Measurements from ENCODE around the gene CYTH3. TPM values are rescaled to one million over a fixed set of nuclear protein-coding genes. Genes with fewer than 3 reads are reported as not detected.

Gene CYTH3
- total RNA-seq (10 to 100 TPM in 3 of 4 donors, 1 to 10 TPM in 1; 8.9 to 15.0 (median 14.5) TPM), polyA plus RNA-seq (10 to 100 TPM in 1 of 3 donors, 1 to 10 TPM in 2; 6.1 to 13.5 (median 8.6) TPM)
- long read RNA-seq, donor 1, full-length matches to known transcripts: 10 of 14 reads
- long read RNA-seq, donor 1, partial matches to known transcripts: 2 of 14 reads
- long read RNA-seq, donor 1, other reads (novel, unspliced or antisense): 2 of 14 reads
- long read RNA-seq, donor 2, full-length matches to known transcripts: 30 of 49 reads
- long read RNA-seq, donor 2, partial matches to known transcripts: 3 of 49 reads
- long read RNA-seq, donor 2, other reads (novel, unspliced or antisense): 16 of 49 reads

GRCh38 chr7:6272481-6273323 lies at the start of gene CYTH3:
TSS of gene CYTH3 (minus strand) at chr7:6272624. CDS start at chr7:6272507, 117 bp downstream.
- WGBS, 3 donors: 4 to 7% (median 7%) methylated on average over 36 to 67 of the region's 67 CpGs
- DNase-seq: peak; percentile 81 to 90
- ATAC-seq: peak; percentile 95 to 97 (median 96)
- Histone ChIP-seq H3K9me3 (no peaks in the 10 kb centered on the region), H3K4me1 (peaks cover 34% of the 10 kb centered on the region), H3K27ac (peak within 1 kb of the TSS; percentile 81), H3K36me3 (ENCODE audit: insufficient read depth in 1 of 2, low read depth in 1 of 2) (no peaks in the 10 kb centered on the region), H3K27me3 (ENCODE audit: insufficient read depth in 3 of 3, low read length in 2 of 3) (no peaks in the 10 kb centered on the region), H3K4me3 (peak within 1 kb of the TSS; percentile 92)
- intact Hi-C loops (cut with DNase I): loop anchor here (5.0 kb wide), 5 partner anchors 45 to 110 kb away; no protein-coding TSS in a partner anchor
- TF ChIP-seq, protein P1, sequence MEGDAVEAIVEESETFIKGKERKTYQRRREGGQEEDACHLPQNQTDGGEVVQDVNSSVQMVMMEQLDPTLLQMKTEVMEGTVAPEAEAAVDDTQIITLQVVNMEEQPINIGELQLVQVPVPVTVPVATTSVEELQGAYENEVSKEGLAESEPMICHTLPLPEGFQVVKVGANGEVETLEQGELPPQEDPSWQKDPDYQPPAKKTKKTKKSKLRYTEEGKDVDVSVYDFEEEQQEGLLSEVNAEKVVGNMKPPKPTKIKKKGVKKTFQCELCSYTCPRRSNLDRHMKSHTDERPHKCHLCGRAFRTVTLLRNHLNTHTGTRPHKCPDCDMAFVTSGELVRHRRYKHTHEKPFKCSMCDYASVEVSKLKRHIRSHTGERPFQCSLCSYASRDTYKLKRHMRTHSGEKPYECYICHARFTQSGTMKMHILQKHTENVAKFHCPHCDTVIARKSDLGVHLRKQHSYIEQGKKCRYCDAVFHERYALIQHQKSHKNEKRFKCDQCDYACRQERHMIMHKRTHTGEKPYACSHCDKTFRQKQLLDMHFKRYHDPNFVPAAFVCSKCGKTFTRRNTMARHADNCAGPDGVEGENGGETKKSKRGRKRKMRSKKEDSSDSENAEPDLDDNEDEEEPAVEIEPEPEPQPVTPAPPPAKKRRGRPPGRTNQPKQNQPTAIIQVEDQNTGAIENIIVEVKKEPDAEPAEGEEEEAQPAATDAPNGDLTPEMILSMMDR (IDR thresholded peaks at IDR 0.05): no peak

DNA sequence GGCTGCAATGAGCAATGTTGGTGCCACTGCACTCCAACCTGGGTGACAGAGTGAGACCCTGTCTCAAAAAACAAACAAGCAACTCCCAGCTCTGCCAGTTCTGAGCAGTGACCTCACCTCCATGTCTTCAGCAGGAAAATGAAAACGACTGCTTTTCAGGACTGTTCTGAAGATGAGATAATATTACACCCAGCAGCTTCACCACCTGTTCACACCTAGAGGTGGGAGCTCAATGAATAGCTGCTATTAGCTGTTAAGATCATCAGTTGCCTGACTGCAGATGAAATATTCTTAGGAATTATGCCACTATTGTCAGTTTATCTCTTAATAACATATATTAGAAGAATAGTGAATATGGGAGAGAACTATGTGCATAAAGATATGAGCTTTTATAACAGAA lies 48.4 kb upstream of the CYTH3 start:
- ATAC-seq (no peak), DNase-seq (no peak)
- Histone ChIP-seq H3K4me1 (peaks cover 15% of the 10 kb centered on the region), H3K4me3 (no peak overlapping the region), H3K9me3 (no peaks in the 10 kb centered on the region), H3K27ac (no peak overlapping the region), H3K36me3 (ENCODE audit: insufficient read depth in 1 of 2, low read depth in 1 of 2) (no peaks in the 10 kb centered on the region), H3K27me3 (ENCODE audit: insufficient read depth in 3 of 3, low read length in 2 of 3) (no peaks in the 10 kb centered on the region)
- intact Hi-C loops (cut with DNase I): loop anchor here in 1 of 2 donors (10.0 kb wide), 1 partner anchor 326 kb away; no protein-coding TSS in a partner anchor
- WGBS, 3 donors: 7 to 22% (median 15%) methylated on average over 1 of the region's 1 CpG
- TF ChIP-seq, protein P1 (IDR thresholded peaks at IDR 0.05): no peak

DNA sequence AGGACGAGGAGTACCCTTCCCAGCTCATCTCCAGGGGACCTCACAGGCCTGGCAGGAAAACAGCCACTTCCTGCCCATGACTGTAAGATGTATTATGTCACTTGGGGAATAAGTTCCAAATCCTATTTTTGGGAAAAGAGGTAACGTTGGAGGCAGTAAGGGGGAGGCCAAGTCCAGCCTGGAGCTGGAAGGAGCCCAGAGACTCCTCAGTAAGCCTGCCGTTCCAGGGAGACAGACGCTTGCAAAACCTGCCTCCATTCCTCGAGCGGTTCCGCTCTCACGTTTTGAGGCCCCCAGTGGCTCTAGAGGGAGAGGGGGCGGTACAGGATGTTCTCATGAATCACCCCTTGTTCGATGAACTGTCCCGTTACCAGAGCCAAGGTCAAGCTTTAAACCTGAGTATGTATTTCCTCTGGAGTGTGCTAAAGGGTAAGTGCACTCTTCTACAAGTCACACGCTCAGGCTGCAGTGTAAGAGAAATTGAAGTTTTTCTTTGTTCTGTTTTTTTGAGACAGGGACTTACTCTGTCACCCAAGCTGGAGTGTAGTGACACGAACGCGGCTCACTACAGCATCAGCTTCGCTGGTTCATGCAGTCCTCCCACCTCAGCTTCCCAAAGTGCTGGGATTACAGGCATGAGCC lies 45.5 kb upstream of the CYTH3 start:
- peak overlapping the region; percentile 64 for H3K27ac ChIP-seq
- ATAC-seq (peak; percentile 65 to 90 (median 88)), DNase-seq (peak; percentile 86 to 90)
- H3K9me3 ChIP-seq: no peaks in the 10 kb centered on the region
- H3K4me1 ChIP-seq: peaks cover 15% of the 10 kb centered on the region
- WGBS, 3 donors: 28 to 36% (median 31%) methylated on average over 16 of the region's 16 CpGs
- TF ChIP-seq, protein P1 (IDR thresholded peaks at IDR 0.05): no peak
- no peaks in the 10 kb centered on the region for H3K27me3 ChIP-seq (ENCODE audit: insufficient read depth in 3 of 3, low read length in 2 of 3)
- intact Hi-C loops (cut with DNase I): loop anchor here in 1 of 2 donors (5.0 kb wide), 1 partner anchor 46 kb away; the partner anchor contains the start of gene CYTH3
- H3K4me3 ChIP-seq: peak overlapping the region; percentile 19
- no peaks in the 10 kb centered on the region for H3K36me3 ChIP-seq (ENCODE audit: insufficient read depth in 1 of 2, low read depth in 1 of 2)

GRCh38 chr7:6316226-6316625 lies 43.8 kb upstream of the CYTH3 start:
- intact Hi-C loops (cut with DNase I): loop anchor here in 1 of 2 donors (5.0 kb wide), 1 partner anchor 44 kb away; the partner anchor contains the start of gene CYTH3
- no peak for DNase-seq
- Histone ChIP-seq H3K36me3 (ENCODE audit: insufficient read depth in 1 of 2, low read depth in 1 of 2) (no peaks in the 10 kb centered on the region), H3K9me3 (no peaks in the 10 kb centered on the region), H3K27me3 (ENCODE audit: insufficient read depth in 3 of 3, low read length in 2 of 3) (no peaks in the 10 kb centered on the region), H3K27ac (peak overlapping the region; percentile 16), H3K4me1 (peaks cover 15% of the 10 kb centered on the region), H3K4me3 (no peak overlapping the region)
- WGBS, 3 donors: 75 to 83% (median 80%) methylated on average over 6 of the region's 6 CpGs
- TF ChIP-seq, protein P1 (IDR thresholded peaks at IDR 0.05): no peak
- no peak for ATAC-seq
